Body of pancreas (tissue), 4 donors: ENCODE results near the gene MICAL1.

Experiments used
- POLR2A ChIP-seq, 3 donors: fragments of 450-650 bp; IDR thresholded peaks; one replicate each; pipeline ENCODE4 v1.6.1; 2016; ENCODE audit warnings: antibody characterized with exemption in 3 of 3, mild to moderate bottlenecking in 2 of 3
- TF ChIP-seq, protein P1 (sequence below), 7 experiments: fragments of 450-650 bp in 4 of 7; fragments of 200-600 bp in 3 of 7; sonication (generic) in 3 of 7; IDR thresholded peaks; one replicate each; pipeline ENCODE4 v1.5.1; 2016 to 2019; ENCODE audit warnings: antibody characterized with exemption in 7 of 7

GRCh38 chr6:109480993-109481480 is 25.5 kb upstream of the MICAL1 start:
- TF ChIP-seq, protein P1, sequence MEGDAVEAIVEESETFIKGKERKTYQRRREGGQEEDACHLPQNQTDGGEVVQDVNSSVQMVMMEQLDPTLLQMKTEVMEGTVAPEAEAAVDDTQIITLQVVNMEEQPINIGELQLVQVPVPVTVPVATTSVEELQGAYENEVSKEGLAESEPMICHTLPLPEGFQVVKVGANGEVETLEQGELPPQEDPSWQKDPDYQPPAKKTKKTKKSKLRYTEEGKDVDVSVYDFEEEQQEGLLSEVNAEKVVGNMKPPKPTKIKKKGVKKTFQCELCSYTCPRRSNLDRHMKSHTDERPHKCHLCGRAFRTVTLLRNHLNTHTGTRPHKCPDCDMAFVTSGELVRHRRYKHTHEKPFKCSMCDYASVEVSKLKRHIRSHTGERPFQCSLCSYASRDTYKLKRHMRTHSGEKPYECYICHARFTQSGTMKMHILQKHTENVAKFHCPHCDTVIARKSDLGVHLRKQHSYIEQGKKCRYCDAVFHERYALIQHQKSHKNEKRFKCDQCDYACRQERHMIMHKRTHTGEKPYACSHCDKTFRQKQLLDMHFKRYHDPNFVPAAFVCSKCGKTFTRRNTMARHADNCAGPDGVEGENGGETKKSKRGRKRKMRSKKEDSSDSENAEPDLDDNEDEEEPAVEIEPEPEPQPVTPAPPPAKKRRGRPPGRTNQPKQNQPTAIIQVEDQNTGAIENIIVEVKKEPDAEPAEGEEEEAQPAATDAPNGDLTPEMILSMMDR (IDR thresholded peaks at IDR 0.05) = no peak
- no peak for TF ChIP-seq POLR2A (IDR thresholded peaks at IDR 0.05)
